GM23248 (cell line): ENCODE results near the gene NAA25.

Source experiments
- EZH2 ChIP-seq: fragments of 200-600 bp; sonication (generic); IDR thresholded peaks from 2 replicates; pipeline ENCODE4 v1.6.1; 2018; ENCODE audit warnings: antibody characterized with exemption, mild to moderate bottlenecking; ENCODE audit not compliant: insufficient read depth, poor library complexity, severe bottlenecking
- EZH2phosphoT487 ChIP-seq: fragments of 200-600 bp; sonication (generic); IDR thresholded peaks from 2 replicates; pipeline ENCODE4 v1.6.1; 2018; ENCODE audit warnings: antibody characterized with exemption, moderate library complexity, mild to moderate bottlenecking, low read depth; ENCODE audit not compliant: insufficient read depth

DNA sequence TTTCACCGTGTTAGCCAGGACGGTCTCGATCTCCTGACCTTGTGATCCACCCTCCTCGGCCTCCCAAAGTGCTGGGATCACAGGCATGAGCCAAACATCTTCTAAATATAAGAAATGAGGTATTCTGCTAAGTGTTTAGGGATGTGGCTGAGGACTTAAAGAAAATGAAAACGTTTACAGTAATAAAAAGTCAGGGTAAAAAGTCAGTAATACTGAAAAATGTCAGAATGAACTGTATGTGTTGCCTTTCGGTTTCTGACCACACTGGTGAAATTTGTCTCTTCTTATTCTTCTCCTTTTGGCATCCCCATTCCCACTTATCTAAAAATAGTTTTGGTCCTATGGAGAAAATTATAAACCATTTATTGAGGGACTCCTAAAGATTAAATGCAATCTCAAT is 116.1 kb downstream of the NAA25 start:
- TF ChIP-seq EZH2phosphoT487 (no peak), EZH2 (no peak)
